Small intestine (tissue), 7 donors: ENCODE results near the gene GUSB. TPM values are rescaled to one million over a fixed set of nuclear protein-coding genes. Genes with fewer than 3 reads are reported as not detected.
"Not testable (repeated sequence)": the region's sequence is repeated elsewhere in the genome, so short reads cannot be mapped to it uniquely, and the experiment has no call there.

Source experiments
- DNase-seq, 2 donors: peaks; one replicate each; pipeline versions ENCODE4 v3.0.0 to v3.0.0-alpha.2; 2013
- FAIRE-seq: peaks from 2 replicates; lab custom pipeline; 2012; peaks lifted over from hg19 to GRCh38; lab: Jason Lieb, UNC
- H3K27ac ChIP-seq, 3 donors: one replicate each; pipeline ENCODE4 v1.5.1; 2013; ENCODE audit warnings: low read length in 2 of 3, mild to moderate bottlenecking in 2 of 3, control low read depth in 1 of 3, inconsistent platforms in 1 of 3, low read depth in 1 of 3, moderate library complexity in 1 of 3
- H3K27me3 ChIP-seq, 3 donors: one replicate each; pipeline ENCODE4 v1.6.1; 2013; ENCODE audit warnings: low read length in 3 of 3, inconsistent platforms in 1 of 3; ENCODE audit not compliant: control insufficient read depth in 3 of 3, insufficient read depth in 3 of 3
- H3K36me3 ChIP-seq, 3 donors: one replicate each; pipeline ENCODE4 v1.6.1; 2013; ENCODE audit warnings: low read length in 3 of 3, inconsistent platforms in 1 of 3, low read depth in 1 of 3, mild to moderate bottlenecking in 1 of 3, moderate library complexity in 1 of 3; ENCODE audit not compliant: control insufficient read depth in 3 of 3, insufficient read depth in 2 of 3
- H3K4me1 ChIP-seq, 3 donors: one replicate each; pipeline ENCODE4 v1.6.1; 2013; ENCODE audit warnings: low read length in 2 of 3, inconsistent platforms in 1 of 3, low read depth in 1 of 3, mild to moderate bottlenecking in 1 of 3, moderate library complexity in 1 of 3; ENCODE audit not compliant: control insufficient read depth in 3 of 3, insufficient read depth in 2 of 3
- H3K4me3 ChIP-seq, 3 donors: one replicate each; pipeline ENCODE4 v1.5.1; 2013; ENCODE audit warnings: low read length in 3 of 3, control low read depth in 1 of 3, inconsistent platforms in 1 of 3, low read depth in 1 of 3, mild to moderate bottlenecking in 1 of 3, moderate library complexity in 1 of 3
- H3K9me3 ChIP-seq, 2 donors: one replicate each; pipeline ENCODE4 v1.6.1; 2013; ENCODE audit warnings: low read depth in 1 of 2, low read length in 1 of 2; ENCODE audit not compliant: control insufficient read depth in 2 of 2, insufficient read depth in 1 of 2
- WGBS, 3 donors: extraction: QIAGEN DNeasy Blood & Tissue Kit; methylation state at CpG; one replicate each; pipeline ENCODE4 v1.1.7; 2013; 5-methylcytosine and 5-hydroxymethylcytosine counted together
- polyA plus RNA-seq, 4 donors: library from polyadenylated mRNA; stranded (reverse) in 3 of 4; unstranded in 1 of 4; fragments of 200-250 nt in 3 of 4; fragments of 120-200 nt in 1 of 4; gene quantifications; one replicate each; pipeline versions ENCODE4 v1.2.1 to v1.2.3, GENCODE V29; 2013
- donor health status: healthy with polysubstance abuse.
- donor health status: control.
- donor health status: control.
- donor health status: Bipolar disorder and iron deficiency.
- donor health status: healthy.

Gene GUSB
- polyA plus RNA-seq, 4 donors, result 40.0 to 164 (median 48.1) TPM

DNA sequence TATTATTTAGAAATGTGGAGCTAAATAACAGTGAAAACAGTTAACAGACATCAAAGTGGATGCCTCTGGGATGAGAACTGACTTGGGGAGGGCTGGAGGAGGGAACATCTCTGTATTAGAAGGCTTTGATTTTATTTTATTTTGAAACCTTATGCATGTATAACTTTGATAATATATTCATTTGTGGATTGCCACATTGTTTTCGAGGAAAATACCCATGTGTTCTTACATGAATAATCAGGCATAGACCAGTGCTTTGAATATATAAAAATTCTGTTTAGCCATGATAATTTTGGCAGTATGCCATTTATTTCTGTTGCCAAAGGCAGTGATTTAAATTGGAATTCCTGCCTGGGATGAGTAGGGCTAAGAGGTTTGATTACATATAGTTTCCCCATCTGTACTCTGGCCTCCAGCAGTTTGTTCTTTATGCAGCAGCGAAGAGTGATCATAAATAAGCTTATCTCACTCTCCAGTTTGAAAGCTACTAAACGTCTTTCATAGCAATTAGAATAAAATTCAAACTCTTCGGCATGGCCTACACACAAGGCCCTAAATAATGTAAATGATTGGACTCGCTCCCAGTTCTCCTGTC is 18.9 kb upstream of the GUSB start:
- not testable (repeated sequence) for H3K36me3 ChIP-seq, H3K4me3 ChIP-seq, H3K9me3 ChIP-seq, DNase-seq, H3K27me3 ChIP-seq, FAIRE-seq
- Histone ChIP-seq H3K4me1 (peaks cover 0 to 18% (median 0%) of the 10 kb centered on the region in 3 donors), H3K27ac (peak overlapping the region in 1 of 3 donors; percentile 33)
- WGBS, 3 donors, result 58 to 81% (median 62%) methylated on average over 1 of the region's 5 CpGs

DNA sequence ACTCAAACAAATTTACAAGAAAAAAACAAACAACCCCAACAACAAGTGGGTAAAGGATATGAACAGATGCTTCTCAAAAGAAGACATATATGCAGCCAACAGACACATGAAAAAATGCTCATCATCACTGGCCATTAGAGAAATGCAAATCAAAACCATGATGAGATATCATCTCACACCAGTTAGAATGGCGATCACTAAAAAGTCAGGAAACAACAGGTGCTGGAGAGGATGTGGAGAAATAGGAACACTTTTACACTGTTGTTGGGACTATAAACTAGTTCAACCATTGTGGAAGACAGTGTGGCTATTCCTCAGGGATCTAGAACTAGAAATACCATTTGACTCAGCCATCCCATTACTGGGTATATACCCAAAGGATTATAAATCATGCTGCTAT is 13.0 kb upstream of the GUSB start:
- H3K27me3 ChIP-seq, FAIRE-seq, H3K36me3 ChIP-seq, H3K4me3 ChIP-seq, H3K27ac ChIP-seq, H3K9me3 ChIP-seq, DNase-seq, H3K4me1 ChIP-seq: not testable (repeated sequence)
- WGBS, 3 donors, result 0 to 80% methylated on average over 1 of the region's 1 CpG; no CpG with 5 or more reads in 1 of the 3 donors

DNA sequence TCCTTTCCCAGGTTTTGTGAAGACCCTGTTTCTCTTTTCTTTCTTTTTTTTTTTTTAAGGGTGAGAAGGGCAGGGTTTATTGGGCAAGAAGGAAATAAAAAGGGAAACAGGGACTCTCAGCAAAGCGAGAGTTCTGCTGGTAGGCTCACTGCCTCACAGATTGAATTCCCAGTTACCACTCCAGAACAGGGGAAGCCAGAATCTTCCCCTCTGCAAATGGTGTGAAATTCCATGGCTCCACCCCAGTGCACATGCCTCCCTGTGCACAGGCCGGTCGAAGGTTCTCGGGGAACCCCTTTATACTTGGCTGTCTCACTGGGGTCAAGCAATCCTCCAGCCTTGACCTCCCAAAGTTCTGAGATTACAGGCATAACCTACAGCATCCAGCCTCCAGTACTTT is 10.5 kb upstream of the GUSB start:
- H3K4me3 ChIP-seq, result no peak overlapping the region
- WGBS, 3 donors, result 91 to 92% (median 92%) methylated on average over 4 of the region's 4 CpGs
- H3K4me1 ChIP-seq, result no peaks in the 10 kb centered on the region
- no peak overlapping the region for H3K27ac ChIP-seq
- H3K9me3 ChIP-seq, result no peaks in the 10 kb centered on the region
- no peaks in the 10 kb centered on the region for H3K27me3 ChIP-seq
- DNase-seq (no peak), FAIRE-seq (no peak)
- no peaks in the 10 kb centered on the region for H3K36me3 ChIP-seq

DNA sequence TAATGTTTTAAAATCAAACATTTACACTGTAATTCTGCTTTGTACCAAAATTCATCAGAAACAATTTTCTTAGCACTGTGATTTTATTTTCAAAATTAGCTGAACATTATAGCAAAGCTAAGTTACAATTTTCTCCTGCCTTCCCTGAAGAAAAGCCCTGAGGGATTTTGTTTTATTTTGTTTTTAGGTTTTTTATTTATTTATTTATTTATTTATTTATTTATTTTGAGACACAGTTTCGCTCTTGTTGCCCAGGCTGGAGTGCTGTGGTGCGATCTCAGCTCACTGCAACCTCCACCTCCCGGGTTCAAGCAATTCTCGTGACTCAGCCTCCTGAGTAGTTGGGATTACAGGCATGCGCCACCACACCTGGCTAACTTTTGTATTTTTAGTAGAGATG is 9.8 kb upstream of the GUSB start:
- not testable (repeated sequence) for H3K27ac ChIP-seq, DNase-seq, FAIRE-seq, H3K4me1 ChIP-seq, H3K36me3 ChIP-seq, H3K27me3 ChIP-seq, H3K4me3 ChIP-seq, H3K9me3 ChIP-seq
- WGBS, 3 donors, result 96 to 100% (median 98%) methylated on average over 5 of the region's 5 CpGs

DNA sequence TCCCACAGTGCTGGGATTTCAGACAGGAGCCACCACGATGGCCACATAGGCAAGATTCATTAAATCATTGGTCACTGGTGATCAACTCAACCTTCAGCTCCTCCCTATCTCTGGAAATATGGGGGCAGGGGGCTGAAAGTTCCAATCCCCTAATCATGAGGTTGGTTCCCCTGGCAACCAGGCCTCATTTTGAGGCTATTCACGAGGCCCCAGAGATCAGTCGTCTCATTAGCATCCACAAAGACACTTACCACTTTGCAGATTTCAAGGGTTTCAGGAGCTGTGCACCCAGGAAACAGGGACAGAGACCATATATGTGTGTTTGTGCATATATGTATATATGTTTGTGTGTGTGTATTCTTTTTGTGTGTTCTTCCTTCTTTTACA is 7.7 kb upstream of the GUSB start:
- Histone ChIP-seq H3K9me3 (no peaks in the 10 kb centered on the region), H3K4me3 (no peak overlapping the region), H3K36me3 (no peaks in the 10 kb centered on the region), H3K4me1 (no peaks in the 10 kb centered on the region), H3K27ac (no peak overlapping the region), H3K27me3 (no peaks in the 10 kb centered on the region)
- DNase-seq (no peak), FAIRE-seq (no peak)
- WGBS, 3 donors, result 73 to 83% (median 76%) methylated on average over 3 of the region's 3 CpGs

DNA sequence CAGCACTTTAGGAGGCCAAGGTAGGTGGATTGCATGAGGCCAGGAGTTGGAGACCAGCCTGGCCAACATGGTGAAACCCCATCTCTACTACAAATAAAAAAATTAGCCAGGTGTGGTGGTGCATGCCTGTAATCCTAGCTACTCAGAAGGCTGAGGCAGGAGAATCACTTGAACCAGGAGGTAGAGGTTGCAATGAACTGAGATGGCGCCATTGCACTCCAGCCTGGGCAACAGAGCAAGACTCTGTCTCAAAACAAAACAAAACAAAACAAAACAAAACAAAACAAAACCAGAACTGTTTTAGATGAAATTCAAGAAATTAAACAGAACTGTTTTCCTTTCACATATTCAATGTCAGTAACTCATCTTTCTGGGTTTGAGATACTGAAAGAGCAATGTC is 6.5 kb upstream of the GUSB start:
- not testable (repeated sequence) for H3K27ac ChIP-seq, H3K27me3 ChIP-seq, H3K4me3 ChIP-seq, H3K36me3 ChIP-seq, H3K9me3 ChIP-seq, DNase-seq, H3K4me1 ChIP-seq, FAIRE-seq
- 84 to 97% (median 95%) methylated on average over 1 of the region's 1 CpG for WGBS, 3 donors

DNA sequence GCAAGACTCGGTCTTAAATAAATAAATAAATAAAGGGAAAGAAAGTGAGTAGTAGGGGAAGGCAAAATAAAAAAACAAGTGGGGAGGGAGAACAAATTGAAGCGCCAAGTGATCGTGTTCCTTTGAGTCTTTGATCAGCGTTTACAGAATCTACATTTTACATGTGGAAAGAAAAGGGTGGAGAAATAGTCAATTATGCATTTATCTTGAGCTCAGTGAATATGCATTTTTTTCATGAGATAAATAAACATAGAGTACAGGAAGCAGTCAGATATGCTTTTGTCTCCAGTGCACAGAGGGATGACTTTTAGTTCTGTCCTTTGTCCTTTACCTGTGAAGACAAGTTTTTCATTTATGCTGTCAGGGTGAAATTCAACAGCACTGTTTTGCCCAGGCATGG is 6.1 kb upstream of the GUSB start:
- DNase-seq, result no peak
- Histone ChIP-seq H3K4me1 (peaks cover 0 to 7% (median 0%) of the 10 kb centered on the region in 3 donors), H3K36me3 (no peaks in the 10 kb centered on the region), H3K9me3 (no peaks in the 10 kb centered on the region), H3K27ac (no peak overlapping the region), H3K4me3 (no peak overlapping the region), H3K27me3 (no peaks in the 10 kb centered on the region)
- no peak for FAIRE-seq
- WGBS, 3 donors, result 84 to 95% (median 93%) methylated on average over 4 of the region's 4 CpGs

DNA sequence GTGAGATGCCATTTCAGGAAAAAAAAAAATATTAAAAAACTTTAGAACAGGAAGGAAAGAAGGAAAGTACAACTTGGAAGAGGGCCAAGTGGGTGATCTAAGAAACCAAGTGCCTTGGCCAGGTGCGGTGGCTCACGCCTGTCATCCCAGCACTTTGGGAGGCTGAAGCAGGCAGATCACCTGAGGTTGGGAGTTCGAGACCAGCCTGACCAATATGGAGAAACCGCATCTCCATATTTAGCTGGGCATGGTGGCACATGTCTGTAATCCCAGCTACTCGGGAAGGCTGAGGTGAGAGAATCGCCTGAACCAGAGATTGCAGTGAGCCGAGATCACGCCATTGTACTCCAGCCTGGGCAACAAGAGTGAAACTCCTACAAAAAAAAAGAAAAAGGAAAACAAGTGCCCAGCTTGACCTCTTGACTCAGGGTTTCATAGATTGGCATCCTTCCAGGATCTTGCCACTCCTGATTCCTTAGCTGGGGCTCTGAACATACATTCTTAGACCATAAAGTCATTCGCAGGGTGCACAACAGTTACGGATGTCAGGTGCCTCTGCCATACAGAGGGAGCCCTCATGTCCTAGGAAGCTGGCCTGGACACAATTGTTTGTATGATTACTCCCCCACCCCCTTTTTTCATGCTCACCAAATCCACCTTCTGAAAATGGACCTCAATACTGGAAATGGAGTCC is 2.1 kb upstream of the GUSB start:
- peaks cover 0 to 14% (median 6%) of the 10 kb centered on the region in 3 donors for H3K4me1 ChIP-seq
- no peaks in the 10 kb centered on the region for H3K27me3 ChIP-seq
- FAIRE-seq, result no peak
- H3K4me3 ChIP-seq, result no peak overlapping the region
- whole genome bisulfite sequencing, 3 donors, result 87 to 92% (median 89%) methylated on average over 10 of the region's 10 CpGs
- H3K27ac ChIP-seq, result peak overlapping the region in 1 of 3 donors; percentile 50
- no peaks in the 10 kb centered on the region for H3K9me3 ChIP-seq
- DNase-seq, result peak; percentile 32 to 70
- peaks cover 0 to 18% (median under 1%) of the 10 kb centered on the region in 3 donors for H3K36me3 ChIP-seq
